Activated naive CD4-positive, alpha-beta T cell treated with anti-CD3 and anti-CD28 coated beads, Interleukin-2, amount 50 U/mL, for 24 hours (primary cell): ENCODE results near the gene F13A1.

Experiments
- H3K27ac Mint-ChIP-seq: one replicate; pipeline ENCODE4 v1.8.0; 2021; ENCODE audit warnings: mild to moderate bottlenecking, mixed read lengths
- H3K27me3 Mint-ChIP-seq: one replicate; pipeline ENCODE4 v1.8.0; 2021; ENCODE audit warnings: mixed read lengths
- H3K36me3 Mint-ChIP-seq: one replicate; pipeline ENCODE4 v1.8.0; 2021; ENCODE audit warnings: mixed read lengths
- H3K4me1 Mint-ChIP-seq: one replicate; pipeline ENCODE4 v1.8.0; 2021; ENCODE audit warnings: mixed read lengths
- H3K4me3 Mint-ChIP-seq: one replicate; pipeline ENCODE4 v1.8.0; 2021; ENCODE audit warnings: mild to moderate bottlenecking, mixed read lengths
- H3K9me3 Mint-ChIP-seq: one replicate; pipeline ENCODE4 v1.8.0; 2021; ENCODE audit warnings: mixed read lengths

Gene F13A1

GRCh38 chr6:6152060-6152459 lies 168.4 kb downstream of the F13A1 start:
- no peak overlapping the region for H3K27ac Mint-ChIP-seq
- no peaks in the 10 kb centered on the region for H3K9me3 Mint-ChIP-seq
- no peaks in the 10 kb centered on the region for H3K36me3 Mint-ChIP-seq
- peaks cover 3% of the 10 kb centered on the region for H3K27me3 Mint-ChIP-seq
- H3K4me3 Mint-ChIP-seq, result no peak overlapping the region
- H3K4me1 Mint-ChIP-seq, result no peaks in the 10 kb centered on the region

- Mint-ChIP-seq H3K9me3 (no peaks in the 10 kb centered on the region), H3K27ac (no peak overlapping the region), H3K4me3 (no peak overlapping the region), H3K4me1 (no peaks in the 10 kb centered on the region), H3K27me3 (peaks cover 3% of the 10 kb centered on the region), H3K36me3 (no peaks in the 10 kb centered on the region)
Measured at GRCh38 chr6:6148192-6148815, 172.2 kb downstream of the F13A1 start.

- Mint-ChIP-seq H3K4me3 (no peak overlapping the region), H3K27me3 (peaks cover 4% of the 10 kb centered on the region), H3K4me1 (no peaks in the 10 kb centered on the region), H3K9me3 (no peaks in the 10 kb centered on the region), H3K36me3 (no peaks in the 10 kb centered on the region), H3K27ac (no peak overlapping the region)
Measured at GRCh38 chr6:6131492-6132109, 188.9 kb downstream of the F13A1 start.

- Mint-ChIP-seq H3K4me1 (no peaks in the 10 kb centered on the region), H3K9me3 (peaks cover 13% of the 10 kb centered on the region), H3K4me3 (no peak overlapping the region), H3K36me3 (peaks cover 4% of the 10 kb centered on the region), H3K27me3 (peaks cover 6% of the 10 kb centered on the region), H3K27ac (no peak overlapping the region)
Measured at GRCh38 chr6:6125495-6125894, 195.0 kb downstream of the F13A1 start.

GRCh38 chr6:6123803-6124202 lies 196.7 kb downstream of the F13A1 start:
- Mint-ChIP-seq H3K9me3 (peaks cover 13% of the 10 kb centered on the region), H3K27ac (no peak overlapping the region), H3K4me1 (no peaks in the 10 kb centered on the region), H3K27me3 (peaks cover 8% of the 10 kb centered on the region), H3K36me3 (peaks cover 4% of the 10 kb centered on the region), H3K4me3 (no peak overlapping the region)

- Mint-ChIP-seq H3K27me3 (peaks cover 14% of the 10 kb centered on the region), H3K4me1 (no peaks in the 10 kb centered on the region), H3K27ac (no peak overlapping the region), H3K4me3 (no peak overlapping the region), H3K9me3 (peaks cover 13% of the 10 kb centered on the region), H3K36me3 (peaks cover 4% of the 10 kb centered on the region)
Measured at GRCh38 chr6:6121943-6122342, 198.5 kb downstream of the F13A1 start.

- no peak overlapping the region for H3K27ac Mint-ChIP-seq
Measured at GRCh38 chr6:6105472-6106036, 214.9 kb downstream of the F13A1 start.

More at GRCh38 chr6:6105472-6106036, 214.9 kb downstream of the F13A1 start:
- Mint-ChIP-seq H3K4me1 (no peaks in the 10 kb centered on the region), H3K36me3 (peaks cover 3% of the 10 kb centered on the region), H3K4me3 (no peak overlapping the region), H3K27me3 (peaks cover 22% of the 10 kb centered on the region), H3K9me3 (peaks cover 10% of the 10 kb centered on the region)
